Endothelial cell of umbilical vein (primary cell): ENCODE results near the gene HLA-DOA.

Source experiments
- CTCF ChIP-seq, 2 donors: IDR thresholded peaks; 1 replicate in 1 of 2; 2 replicates in 1 of 2; pipeline ENCODE4 v1.5.1; 2011; ENCODE audit warnings: low read length in 2 of 2, mild to moderate bottlenecking in 2 of 2, moderate library complexity in 2 of 2, control low read depth in 1 of 2, inconsistent platforms in 1 of 2, low read depth in 1 of 2; ENCODE audit not compliant: insufficient read depth in 1 of 2; ENCODE audit errors: extremely low read depth in 1 of 2
- EZH2 ChIP-seq: IDR thresholded peaks from 2 replicates; pipeline ENCODE4 v1.6.1; 2012; ENCODE audit warnings: borderline replicate concordance, low read depth, mild to moderate bottlenecking, moderate library complexity, low read length, inconsistent platforms; ENCODE audit not compliant: severe bottlenecking
- MYC ChIP-seq: IDR thresholded peaks from one replicate; pipeline ENCODE4 v1.6.1; 2011; ENCODE audit warnings: mild to moderate bottlenecking, low read depth, low read length
- POLR2A ChIP-seq: IDR thresholded peaks from 2 replicates; pipeline ENCODE4 v1.6.1; 2012; ENCODE audit warnings: low read depth, mild to moderate bottlenecking, control low read depth, low read length
- POLR2AphosphoS5 ChIP-seq: IDR thresholded peaks from 2 replicates; pipeline ENCODE4 v1.6.1; 2012; ENCODE audit warnings: low read depth, mild to moderate bottlenecking, control low read depth, low read length, moderate library complexity; ENCODE audit not compliant: insufficient read depth

DNA sequence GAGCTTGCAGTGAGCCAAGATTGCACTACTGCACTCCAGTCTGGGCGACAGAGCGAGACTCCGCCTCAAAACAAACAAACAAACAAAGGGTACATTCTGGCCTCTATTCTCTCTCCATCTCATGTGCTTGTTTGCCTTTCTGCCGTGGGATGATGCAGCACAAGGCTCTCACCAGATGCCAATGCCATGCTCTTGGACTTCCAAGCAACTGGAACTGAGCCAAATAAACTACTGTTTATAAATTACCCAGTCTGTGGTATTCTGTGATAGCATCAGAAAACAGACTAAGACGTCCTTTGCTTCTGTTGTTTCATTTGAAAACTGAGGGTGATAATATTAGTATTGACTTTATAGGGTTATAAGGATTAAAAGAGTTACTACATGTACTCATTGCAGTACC lies 44.6 kb downstream of the HLA-DOA start:
- no peak for TF ChIP-seq CTCF (IDR thresholded peaks at IDR 0.05; ENCODE audit: extremely low read depth in 1 of 2, insufficient read depth in 1 of 2, low read depth in 1 of 2, low read length in 2 of 2)
- TF ChIP-seq POLR2A = no peak
- no peak for TF ChIP-seq EZH2
- no peak for TF ChIP-seq MYC
- TF ChIP-seq POLR2AphosphoS5 = no peak
